ENCODE data around the gene EMC8. TPM values are rescaled to one million over a fixed set of nuclear protein-coding genes. Genes with fewer than 3 reads are reported as not detected.
A peak's percentile ranks its signal among the peaks of the same experiment; 100 is the strongest.
"Not testable (repeated sequence)": the region's sequence is repeated elsewhere in the genome, so short reads cannot be mapped to it uniquely, and the experiment has no call there.

The EMC8 gene
- total RNA-seq, 8 experiments from 2014 or later, result 13.5 to 32.5 (median 25.6) TPM

GRCh38 chr16:85808104-85808503 is 8.8 kb upstream of the EMC8 start:
- in situ Hi-C loops (cut with MboI; ENCODE audit: low pct_unique_long_range_greater_than_20kb in 2 of 9, low sequenced_read_pairs in 9 of 9, unreplicated experiment in 9 of 9), result loop anchor here in 7 of 9 experiments (25.0 kb wide), 3 partner anchors 179 to 704 kb away; partner anchors contain the start of gene FOXF1 (in 4 of the 7)
- H3K4me1 ChIP-seq (replicated peaks in 1 of 2); H3K27ac ChIP-seq; H3K4me3 ChIP-seq; ATAC-seq (replicated peaks in 6 of 8): not testable (repeated sequence)
- no CpG with 5 or more reads among the region's 27 CpGs for WGBS, 10 experiments

GRCh38 chr16:85807340-85807739 is 8.0 kb upstream of the EMC8 start:
- in situ Hi-C loops (cut with MboI; ENCODE audit: low pct_unique_long_range_greater_than_20kb in 2 of 9, low sequenced_read_pairs in 9 of 9, unreplicated experiment in 9 of 9), result loop anchor here in 7 of 9 experiments (25.0 kb wide), 3 partner anchors 180 to 705 kb away; partner anchors contain the start of gene FOXF1 (in 4 of the 7)
- ATAC-seq (replicated peaks in 6 of 8); H3K27ac ChIP-seq; H3K4me1 ChIP-seq (replicated peaks in 1 of 2); H3K4me3 ChIP-seq: not testable (repeated sequence)
- 76 to 100% (median 90%) methylated on average over 1 to 4 of the region's 6 CpGs; no CpG with 5 or more reads in 3 of the 10 experiments for WGBS, 10 experiments

GRCh38 chr16:85806539-85806938 is 7.2 kb upstream of the EMC8 start:
- H3K27ac ChIP-seq, result no peak overlapping the region
- H3K4me3 ChIP-seq, result no peak overlapping the region
- in situ Hi-C loops (cut with MboI; ENCODE audit: low pct_unique_long_range_greater_than_20kb in 2 of 9, low sequenced_read_pairs in 9 of 9, unreplicated experiment in 9 of 9), result loop anchor here in 7 of 9 experiments (25.0 kb wide), 3 partner anchors 181 to 706 kb away; partner anchors contain the start of gene FOXF1 (in 4 of the 7)
- no peaks in the 10 kb centered on the region for H3K4me1 ChIP-seq (replicated peaks in 1 of 2)
- WGBS, 10 experiments, result 80 to 100% (median 96%) methylated on average over 1 to 7 of the region's 11 CpGs; no CpG with 5 or more reads in 2 of the 10 experiments
- no peak for ATAC-seq (replicated peaks in 6 of 8)

- H3K27ac ChIP-seq, result no peak overlapping the region
- in situ Hi-C loops (cut with MboI; ENCODE audit: low pct_unique_long_range_greater_than_20kb in 2 of 9, low sequenced_read_pairs in 9 of 9, unreplicated experiment in 9 of 9), result loop anchor here in 7 of 9 experiments (25.0 kb wide), 3 partner anchors 182 to 707 kb away; partner anchors contain the start of gene FOXF1 (in 4 of the 7)
- WGBS, 10 experiments, result 80 to 100% (median 90%) methylated on average over 1 to 16 of the region's 18 CpGs; no CpG with 5 or more reads in 2 of the 10 experiments
- no peak overlapping the region for H3K4me3 ChIP-seq
- peaks cover 4 to 6% of the 10 kb centered on the region in 2 donors for H3K4me1 ChIP-seq (replicated peaks in 1 of 2)
- no peak for ATAC-seq (replicated peaks in 6 of 8)
These were observed 6.2 kb upstream of the EMC8 start for GRCh38 chr16:85805442-85806045.

GRCh38 chr16:85803570-85803969 is 4.2 kb upstream of the EMC8 start:
- Histone ChIP-seq H3K4me3 (no peak overlapping the region), H3K4me1 (replicated peaks in 1 of 2) (peaks cover 5 to 8% of the 10 kb centered on the region in 2 donors), H3K27ac (no peak overlapping the region)
- ATAC-seq (replicated peaks in 6 of 8), result no peak
- in situ Hi-C loops (cut with MboI; ENCODE audit: low pct_unique_long_range_greater_than_20kb in 2 of 9, low sequenced_read_pairs in 9 of 9, unreplicated experiment in 9 of 9), result loop anchor here in 7 of 9 experiments (25.0 kb wide), 3 partner anchors 184 to 709 kb away; partner anchors contain the start of gene FOXF1 (in 4 of the 7)
- 68 to 100% (median 80%) methylated on average over 1 to 11 of the region's 14 CpGs; no CpG with 5 or more reads in 1 of the 10 experiments for WGBS, 10 experiments

- ATAC-seq (replicated peaks in 6 of 8), result peak; percentile 5 to 53 (median 33)
- WGBS, 10 experiments, result 0 to 40% (median 7%) methylated on average over 1 to 6 of the region's 9 CpGs; no CpG with 5 or more reads in 5 of the 10 experiments
- peak overlapping the region; percentile 53 to 97 (median 67) for H3K4me3 ChIP-seq
- H3K4me1 ChIP-seq (replicated peaks in 1 of 2), result peaks cover 13 to 17% of the 10 kb centered on the region in 2 donors
- in situ Hi-C loops (cut with MboI; ENCODE audit: low pct_unique_long_range_greater_than_20kb in 2 of 9, low sequenced_read_pairs in 9 of 9, unreplicated experiment in 9 of 9), result loop anchor here in 7 of 9 experiments (25.0 kb wide), 3 partner anchors 187 to 712 kb away; partner anchors contain the start of gene FOXF1 (in 4 of the 7)
- peak overlapping the region; percentile 83 to 89 for H3K27ac ChIP-seq
These were observed 951 bp upstream of the EMC8 start for GRCh38 chr16:85800321-85800669.

- in situ Hi-C loops (cut with MboI; ENCODE audit: low pct_unique_long_range_greater_than_20kb in 2 of 9, low sequenced_read_pairs in 9 of 9, unreplicated experiment in 9 of 9), result no loop called here
- peak; percentile 34 to 67 (median 46) for ATAC-seq (replicated peaks in 6 of 8)
- peak overlapping the region; percentile 53 to 97 (median 67) for H3K4me3 ChIP-seq
- H3K4me1 ChIP-seq (replicated peaks in 1 of 2), result peaks cover 13 to 17% of the 10 kb centered on the region in 2 donors
- WGBS, 10 experiments, result 0 to 2% (median 0%) methylated on average over 2 to 11 of the region's 51 CpGs; no CpG with 5 or more reads in 7 of the 10 experiments
- peak overlapping the region; percentile 67 to 89 for H3K27ac ChIP-seq
These were observed 345 bp downstream of the EMC8 start for GRCh38 chr16:85798901-85799496.

GRCh38 chr16:85798283-85798776 is 1.0 kb downstream of the EMC8 start:
- Histone ChIP-seq H3K4me1 (replicated peaks in 1 of 2) (peaks cover 13 to 17% of the 10 kb centered on the region in 2 donors), H3K4me3 (peak overlapping the region; percentile 53 to 97 (median 67)), H3K27ac (peak overlapping the region; percentile 67 to 89)
- no peak for ATAC-seq (replicated peaks in 6 of 8)
- in situ Hi-C loops (cut with MboI; ENCODE audit: low pct_unique_long_range_greater_than_20kb in 2 of 9, low sequenced_read_pairs in 9 of 9, unreplicated experiment in 9 of 9), result no loop called here
- 0 to 93% (median 7%) methylated on average over 2 to 11 of the region's 17 CpGs; no CpG with 5 or more reads in 4 of the 10 experiments for WGBS, 10 experiments

- peaks cover 13 to 17% of the 10 kb centered on the region in 2 donors for H3K4me1 ChIP-seq (replicated peaks in 1 of 2)
- H3K27ac ChIP-seq, result no peak overlapping the region
- 80 to 100% (median 95%) methylated on average over 1 to 6 of the region's 7 CpGs; no CpG with 5 or more reads in 2 of the 10 experiments for WGBS, 10 experiments
- no peak for ATAC-seq (replicated peaks in 6 of 8)
- in situ Hi-C loops (cut with MboI; ENCODE audit: low pct_unique_long_range_greater_than_20kb in 2 of 9, low sequenced_read_pairs in 9 of 9, unreplicated experiment in 9 of 9), result no loop called here
- no peak overlapping the region for H3K4me3 ChIP-seq
These were observed 2.7 kb downstream of the EMC8 start for GRCh38 chr16:85796599-85796998.

GRCh38 chr16:85796152-85796551 is 3.2 kb downstream of the EMC8 start:
- H3K4me1 ChIP-seq (replicated peaks in 1 of 2), result peaks cover 13 to 17% of the 10 kb centered on the region in 2 donors
- no peak overlapping the region for H3K4me3 ChIP-seq
- ATAC-seq (replicated peaks in 6 of 8), result no peak
- 67 to 100% (median 100%) methylated on average over 1 to 5 of the region's 6 CpGs; no CpG with 5 or more reads in 2 of the 10 experiments for WGBS, 10 experiments
- H3K27ac ChIP-seq, result no peak overlapping the region
- in situ Hi-C loops (cut with MboI; ENCODE audit: low pct_unique_long_range_greater_than_20kb in 2 of 9, low sequenced_read_pairs in 9 of 9, unreplicated experiment in 9 of 9), result no loop called here

- WGBS, 10 experiments, result 70 to 100% (median 100%) methylated on average over 1 to 3 of the region's 8 CpGs; no CpG with 5 or more reads in 3 of the 10 experiments
- in situ Hi-C loops (cut with MboI; ENCODE audit: low pct_unique_long_range_greater_than_20kb in 2 of 9, low sequenced_read_pairs in 9 of 9, unreplicated experiment in 9 of 9), result no loop called here
- H3K27ac ChIP-seq, result no peak overlapping the region
These were observed 4.6 kb downstream of the EMC8 start for GRCh38 chr16:85794696-85795095.

GRCh38 chr16:85793662-85794298 is 5.6 kb downstream of the EMC8 start:
- Histone ChIP-seq H3K4me1 (replicated peaks in 1 of 2) (peaks cover 8 to 9% of the 10 kb centered on the region in 2 donors), H3K4me3 (no peak overlapping the region), H3K27ac (no peak overlapping the region)
- 90 to 100% (median 98%) methylated on average over 2 to 5 of the region's 5 CpGs for WGBS, 10 experiments
- no peak for ATAC-seq (replicated peaks in 6 of 8)
- in situ Hi-C loops (cut with MboI; ENCODE audit: low pct_unique_long_range_greater_than_20kb in 2 of 9, low sequenced_read_pairs in 9 of 9, unreplicated experiment in 9 of 9), result no loop called here

More at GRCh38 chr16:85794696-85795095, 4.6 kb downstream of the EMC8 start:
- H3K4me3 ChIP-seq, result no peak overlapping the region
- ATAC-seq (replicated peaks in 6 of 8), result no peak
- H3K4me1 ChIP-seq (replicated peaks in 1 of 2), result peaks cover 8 to 9% of the 10 kb centered on the region in 2 donors

Data from motor neuron (in vitro differentiated cells).